Tibial artery (tissue), 4 donors: ENCODE results near the gene DLX2.

Experiments used
- DNase-seq, 2 donors: peaks; one replicate each; pipeline ENCODE4 v3.0.0-alpha.2; 2019
- H3K27ac ChIP-seq, 2 donors: fragments of 200-600 bp; sonication (generic) in 1 of 2; 1 replicate in 1 of 2; 2 replicates in 1 of 2; pipeline ENCODE4 v1.5.1; 2018 to 2019; ENCODE audit warnings: mild to moderate bottlenecking in 1 of 2
- H3K27me3 ChIP-seq, 2 donors: fragments of 200-600 bp; sonication (generic) in 1 of 2; one replicate each; pipeline versions ENCODE4 v1.5.1 to v1.6.0; 2016 to 2019
- H3K36me3 ChIP-seq, 3 donors: fragments of 200-600 bp; sonication (generic) in 2 of 3; one replicate each; pipeline ENCODE4 v1.5.1; 2016 to 2019; ENCODE audit warnings: mild to moderate bottlenecking in 2 of 3
- H3K4me1 ChIP-seq, 4 donors: fragments of 200-600 bp; sonication (generic) in 2 of 4; 1 replicate in 3 of 4; 2 replicates in 1 of 4; pipeline ENCODE4 v1.5.1; 2016 to 2019
- H3K4me3 ChIP-seq, 2 donors: fragments of 200-600 bp; sonication (generic) in 1 of 2; 1 replicate in 1 of 2; 2 replicates in 1 of 2; pipeline ENCODE4 v1.5.1; 2018 to 2019; ENCODE audit warnings: mild to moderate bottlenecking in 2 of 2
- H3K9me3 ChIP-seq, 3 donors: fragments of 200-600 bp; sonication (generic) in 1 of 3; one replicate each; pipeline ENCODE4 v1.5.1; 2016 to 2019
- CTCF ChIP-seq, 2 experiments: fragments of 200-600 bp in 1 of 2; fragments of 450-650 bp in 1 of 2; IDR thresholded peaks; one replicate each; pipeline ENCODE4 v1.5.1; 2017 to 2019; ENCODE audit warnings: antibody characterized with exemption in 2 of 2, mild to moderate bottlenecking in 1 of 2, moderate library complexity in 1 of 2
- intact Hi-C: fragments of 100-400 bp; cut with DNase I; formaldehyde crosslinking; loops from one replicate; pipeline ENCODE4 v1.15.0; 2023; ENCODE audit warnings: low total_unique reads

Gene DLX2

GRCh38 chr2:172085460-172086159, 17.1 kb downstream of the DLX2 start, which contains the start of gene DLX1:
DLX1 (plus strand) TSS chr2:172085507; CDS start chr2:172085678, 171 bp downstream.
- intact Hi-C loops = no loop called here
- Histone ChIP-seq H3K36me3 (no peaks in the 10 kb centered on the region), H3K4me1 (peaks cover 0 to 50% (median 43%) of the 10 kb centered on the region in 4 donors), H3K27me3 (peaks cover 32 to 100% of the 10 kb centered on the region in 2 donors), H3K27ac (no peak within 1 kb of the TSS), H3K4me3 (peak within 1 kb of the TSS; percentile 43 to 57), H3K9me3 (no peaks in the 10 kb centered on the region)
- no peak for TF ChIP-seq CTCF (IDR thresholded peaks at IDR 0.05)
- no peak for DNase-seq

GRCh38 chr2:172084645-172085459, 17.8 kb downstream of the DLX2 start:
- no peaks in the 10 kb centered on the region for H3K36me3 ChIP-seq
- DNase-seq = peak; percentile 69 to 82
- TF ChIP-seq CTCF (IDR thresholded peaks at IDR 0.05) = no peak
- H3K9me3 ChIP-seq = no peaks in the 10 kb centered on the region
- H3K27ac ChIP-seq = no peak overlapping the region
- intact Hi-C loops = no loop called here
- H3K4me1 ChIP-seq = peaks cover 0 to 50% (median 43%) of the 10 kb centered on the region in 4 donors
- peaks cover 32 to 98% of the 10 kb centered on the region in 2 donors for H3K27me3 ChIP-seq
- H3K4me3 ChIP-seq = peak overlapping the region; percentile 43 to 57

- H3K4me1 ChIP-seq = peaks cover 0 to 50% (median 43%) of the 10 kb centered on the region in 4 donors
- no peak for DNase-seq
- peak overlapping the region; percentile 43 to 57 for H3K4me3 ChIP-seq
- H3K36me3 ChIP-seq = no peaks in the 10 kb centered on the region
- H3K27me3 ChIP-seq = peaks cover 32 to 93% of the 10 kb centered on the region in 2 donors
- H3K9me3 ChIP-seq = no peaks in the 10 kb centered on the region
- no peak overlapping the region for H3K27ac ChIP-seq
- TF ChIP-seq CTCF (IDR thresholded peaks at IDR 0.05) = no peak
- intact Hi-C loops = no loop called here
Observed at GRCh38 chr2:172084395-172084644, 18.4 kb downstream of the DLX2 start.

GRCh38 chr2:172083628-172084394, 18.9 kb downstream of the DLX2 start:
- Histone ChIP-seq H3K9me3 (no peaks in the 10 kb centered on the region), H3K4me1 (peaks cover 0 to 50% (median 43%) of the 10 kb centered on the region in 4 donors), H3K27ac (no peak overlapping the region), H3K36me3 (no peaks in the 10 kb centered on the region), H3K27me3 (peaks cover 31 to 88% of the 10 kb centered on the region in 2 donors), H3K4me3 (no peak overlapping the region)
- no peak for DNase-seq
- no peak for TF ChIP-seq CTCF (IDR thresholded peaks at IDR 0.05)
- intact Hi-C loops = no loop called here

- Histone ChIP-seq H3K36me3 (no peaks in the 10 kb centered on the region), H3K27ac (no peak overlapping the region), H3K27me3 (peaks cover 26 to 80% of the 10 kb centered on the region in 2 donors), H3K4me3 (no peak overlapping the region), H3K9me3 (no peaks in the 10 kb centered on the region), H3K4me1 (peaks cover 0 to 43% (median 40%) of the 10 kb centered on the region in 4 donors)
- no peak for TF ChIP-seq CTCF (IDR thresholded peaks at IDR 0.05)
- intact Hi-C loops = no loop called here
- no peak for DNase-seq
Observed at GRCh38 chr2:172082944-172083627, 19.6 kb downstream of the DLX2 start.
